ENCODE results near the gene BRCA2. TPM values are rescaled to one million over a fixed set of nuclear protein-coding genes. Genes with fewer than 3 reads are reported as not detected.

The BRCA2 gene
- total RNA-seq, 1 experiment from 2014 or later: 29.8 TPM

DNA sequence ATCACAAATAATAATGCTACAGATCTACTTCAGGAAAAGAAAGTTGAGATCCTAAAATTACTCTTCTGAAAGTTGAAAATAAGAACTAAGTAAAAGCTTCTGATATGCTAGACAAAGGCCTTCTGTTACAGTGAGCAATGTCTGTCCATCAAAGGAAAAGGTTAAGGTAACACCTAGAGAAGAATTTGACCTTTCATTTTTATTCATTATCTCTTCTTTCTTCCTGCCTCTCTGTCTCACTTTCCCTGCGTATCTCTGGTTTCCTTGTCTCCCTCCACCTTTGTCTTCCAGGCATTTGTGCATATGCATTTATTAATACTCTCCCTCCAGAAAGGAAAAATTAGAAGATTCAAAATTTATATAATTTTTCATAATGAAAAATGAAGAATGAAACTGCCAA, 49.2 kb upstream of the BRCA2 start:
- no peaks in the 10 kb centered on the region for H3K27me3 Mint-ChIP-seq (ENCODE audit: insufficient read depth, unreplicated experiment)
- no peaks in the 10 kb centered on the region for H3K9me3 Mint-ChIP-seq (ENCODE audit: unreplicated experiment)
- Histone ChIP-seq H3K4me3 (ENCODE audit: low read depth, low read length) (no peak overlapping the region), H3K27me3 (replicated peaks; ENCODE audit: control insufficient read depth, insufficient read depth, low read length) (no peaks in the 10 kb centered on the region), H3K4me1 (peaks cover 48% of the 10 kb centered on the region), H3K36me3 (ENCODE audit: control insufficient read depth, insufficient read depth, low read length) (no peaks in the 10 kb centered on the region), H3K9me3 (no peaks in the 10 kb centered on the region)
- H3K4me1 Mint-ChIP-seq (ENCODE audit: low read depth, unreplicated experiment): peaks cover 29% of the 10 kb centered on the region
- no TSS peak for BruUV-seq (replicated peaks)
- H3K27ac Mint-ChIP-seq (ENCODE audit: unreplicated experiment): peak overlapping the region; percentile 7
- H3K4me3 Mint-ChIP-seq (ENCODE audit: unreplicated experiment): no peak overlapping the region
- peaks cover 79% of the 10 kb centered on the region for H3K36me3 Mint-ChIP-seq (ENCODE audit: insufficient read depth, unreplicated experiment)
- CTCF ChIA-PET: no interaction called here
- POLR2A ChIA-PET: no interaction called here
- TF ChIP-seq, protein P1, sequence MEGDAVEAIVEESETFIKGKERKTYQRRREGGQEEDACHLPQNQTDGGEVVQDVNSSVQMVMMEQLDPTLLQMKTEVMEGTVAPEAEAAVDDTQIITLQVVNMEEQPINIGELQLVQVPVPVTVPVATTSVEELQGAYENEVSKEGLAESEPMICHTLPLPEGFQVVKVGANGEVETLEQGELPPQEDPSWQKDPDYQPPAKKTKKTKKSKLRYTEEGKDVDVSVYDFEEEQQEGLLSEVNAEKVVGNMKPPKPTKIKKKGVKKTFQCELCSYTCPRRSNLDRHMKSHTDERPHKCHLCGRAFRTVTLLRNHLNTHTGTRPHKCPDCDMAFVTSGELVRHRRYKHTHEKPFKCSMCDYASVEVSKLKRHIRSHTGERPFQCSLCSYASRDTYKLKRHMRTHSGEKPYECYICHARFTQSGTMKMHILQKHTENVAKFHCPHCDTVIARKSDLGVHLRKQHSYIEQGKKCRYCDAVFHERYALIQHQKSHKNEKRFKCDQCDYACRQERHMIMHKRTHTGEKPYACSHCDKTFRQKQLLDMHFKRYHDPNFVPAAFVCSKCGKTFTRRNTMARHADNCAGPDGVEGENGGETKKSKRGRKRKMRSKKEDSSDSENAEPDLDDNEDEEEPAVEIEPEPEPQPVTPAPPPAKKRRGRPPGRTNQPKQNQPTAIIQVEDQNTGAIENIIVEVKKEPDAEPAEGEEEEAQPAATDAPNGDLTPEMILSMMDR (IDR thresholded peaks at IDR 0.05; ENCODE audit: insufficient read depth in 1 of 2, low read depth in 1 of 2, low read length in 1 of 2, severe bottlenecking in 1 of 2, unreplicated experiment in 1 of 2): no peak
- no peak for DNase-seq
- intact Hi-C loops (cut with micrococcal nuclease; ENCODE audit: unreplicated experiment): loop anchor here (10.0 kb wide), 1 partner anchor 179 kb away; no protein-coding TSS in a partner anchor

- TF ChIP-seq, protein P1 (IDR thresholded peaks at IDR 0.05; ENCODE audit: insufficient read depth in 1 of 2, low read depth in 1 of 2, low read length in 1 of 2, severe bottlenecking in 1 of 2, unreplicated experiment in 1 of 2): peak; percentile 87 to 92
- Mint-ChIP-seq H3K36me3 (ENCODE audit: insufficient read depth, unreplicated experiment) (peaks cover 78% of the 10 kb centered on the region), H3K9me3 (ENCODE audit: unreplicated experiment) (no peaks in the 10 kb centered on the region), H3K27ac (ENCODE audit: unreplicated experiment) (peak overlapping the region; percentile 27), H3K4me3 (ENCODE audit: unreplicated experiment) (no peak overlapping the region), H3K4me1 (ENCODE audit: low read depth, unreplicated experiment) (peaks cover 15% of the 10 kb centered on the region), H3K27me3 (ENCODE audit: insufficient read depth, unreplicated experiment) (no peaks in the 10 kb centered on the region)
- peak; percentile 77 to 79 for DNase-seq
- H3K36me3 ChIP-seq (ENCODE audit: control insufficient read depth, insufficient read depth, low read length): no peaks in the 10 kb centered on the region
- H3K4me1 ChIP-seq: peaks cover 30% of the 10 kb centered on the region
- no TSS peak for BruUV-seq (replicated peaks)
- no peaks in the 10 kb centered on the region for H3K9me3 ChIP-seq
- POLR2A ChIA-PET: no interaction called here
- no peaks in the 10 kb centered on the region for H3K27me3 ChIP-seq (replicated peaks; ENCODE audit: control insufficient read depth, insufficient read depth, low read length)
- intact Hi-C loops (cut with micrococcal nuclease; ENCODE audit: unreplicated experiment): loop anchor here (1.0 to 10.0 kb wide), 3 partner anchors 22 to 177 kb away; no protein-coding TSS in a partner anchor
- no peak overlapping the region for H3K4me3 ChIP-seq (ENCODE audit: low read depth, low read length)
- CTCF ChIA-PET: interaction anchor here (0.5 to 1.2 kb wide), 4 partner anchors 13 to 75 kb away, joined by 3 to 5 read pairs (median 3); no protein-coding TSS in a partner anchor
These were observed 47.4 kb upstream of the BRCA2 start for GRCh38 chr13:32267836-32268439.

- no peak for DNase-seq
- no TSS peak for BruUV-seq (replicated peaks)
- Mint-ChIP-seq H3K27me3 (ENCODE audit: insufficient read depth, unreplicated experiment) (no peaks in the 10 kb centered on the region), H3K9me3 (ENCODE audit: unreplicated experiment) (no peaks in the 10 kb centered on the region), H3K27ac (ENCODE audit: unreplicated experiment) (no peak overlapping the region), H3K4me3 (ENCODE audit: unreplicated experiment) (no peak overlapping the region), H3K4me1 (ENCODE audit: low read depth, unreplicated experiment) (peaks cover 8% of the 10 kb centered on the region), H3K36me3 (ENCODE audit: insufficient read depth, unreplicated experiment) (peaks cover 81% of the 10 kb centered on the region)
- no peaks in the 10 kb centered on the region for H3K36me3 ChIP-seq (ENCODE audit: control insufficient read depth, insufficient read depth, low read length)
- CTCF ChIA-PET: no interaction called here
- POLR2A ChIA-PET: no interaction called here
- intact Hi-C loops (cut with micrococcal nuclease; ENCODE audit: unreplicated experiment): no loop called here
- H3K27me3 ChIP-seq (replicated peaks; ENCODE audit: control insufficient read depth, insufficient read depth, low read length): no peaks in the 10 kb centered on the region
- no peaks in the 10 kb centered on the region for H3K4me1 ChIP-seq
- no peaks in the 10 kb centered on the region for H3K9me3 ChIP-seq
- H3K4me3 ChIP-seq (ENCODE audit: low read depth, low read length): no peak overlapping the region
- TF ChIP-seq, protein P1 (IDR thresholded peaks at IDR 0.05; ENCODE audit: insufficient read depth in 1 of 2, low read depth in 1 of 2, low read length in 1 of 2, severe bottlenecking in 1 of 2, unreplicated experiment in 1 of 2): no peak
These were observed 43.2 kb upstream of the BRCA2 start for GRCh38 chr13:32272021-32272683.
